ENCODE data around the gene LORICRIN.

Gene LORICRIN

DNA sequence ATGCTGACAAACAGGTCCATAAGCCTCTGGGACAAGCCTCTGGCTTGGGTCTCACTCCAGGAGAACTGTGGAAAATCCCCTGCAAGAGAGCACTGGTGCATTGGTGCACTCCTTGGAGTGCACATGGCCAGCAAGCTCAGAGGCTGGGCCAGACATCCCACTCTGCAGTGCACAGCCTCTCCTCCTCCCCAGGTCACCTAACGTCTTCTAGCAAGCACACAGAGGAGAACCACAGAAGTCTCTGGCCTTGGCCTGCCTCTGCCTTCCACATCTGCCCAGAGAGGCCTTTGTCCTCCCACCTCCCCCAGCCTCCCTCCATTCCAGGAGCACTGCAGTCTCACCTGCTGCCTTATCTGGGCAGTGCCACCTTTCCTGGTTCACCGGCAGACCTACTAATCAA lies 49.1 kb downstream of the LORICRIN start:
- TF ChIP-seq GATA3 (IDR thresholded peaks at IDR 0.05; ENCODE audit: low read depth, low read length) (no peak), GATA2 (IDR thresholded peaks at IDR 0.05; ENCODE audit: low read depth, low read length) (no peak)

DNA sequence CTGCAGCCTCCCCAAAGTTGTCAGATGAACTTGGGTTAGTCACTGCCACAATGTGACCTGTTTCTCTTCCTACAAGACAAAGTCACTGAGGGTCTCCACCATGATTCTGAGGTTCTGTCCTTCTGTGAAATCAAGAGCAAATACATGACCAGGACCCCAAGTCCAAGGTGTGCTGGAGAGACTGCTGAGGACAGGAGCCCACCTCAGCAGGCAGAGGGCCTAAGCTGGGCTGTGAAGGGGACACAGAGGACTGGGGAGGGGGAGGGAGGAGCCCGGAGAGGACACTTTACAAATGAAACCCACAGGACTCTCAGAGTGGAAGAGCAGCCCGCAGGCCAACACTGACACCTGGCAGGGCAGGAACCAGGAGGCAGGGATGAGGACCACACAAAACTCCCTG lies 50.0 kb downstream of the LORICRIN start:
- TF ChIP-seq GATA3 (IDR thresholded peaks at IDR 0.05; ENCODE audit: low read depth, low read length) (no peak), GATA2 (IDR thresholded peaks at IDR 0.05; ENCODE audit: low read depth, low read length) (no peak)

DNA sequence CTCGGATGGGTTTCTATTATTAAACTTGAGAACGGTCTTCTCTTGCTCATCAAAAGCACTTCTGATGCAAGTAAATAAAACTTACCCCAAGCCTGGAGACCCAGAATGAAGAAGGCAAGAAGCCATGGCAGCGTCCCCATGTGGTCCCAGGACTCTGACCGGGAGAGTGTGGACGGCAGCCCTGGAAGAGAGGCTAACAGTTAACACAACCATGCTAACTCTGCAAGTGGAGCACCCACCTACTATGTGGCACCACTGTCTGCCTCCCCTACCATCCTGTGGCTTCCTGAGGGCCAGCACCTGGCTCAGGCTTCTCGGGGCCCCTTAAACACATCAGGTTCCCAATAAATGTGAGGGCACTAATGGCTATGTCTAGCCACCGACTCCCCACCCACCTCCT lies 51.0 kb downstream of the LORICRIN start:
- TF ChIP-seq GATA2 (IDR thresholded peaks at IDR 0.05; ENCODE audit: low read depth, low read length) = no peak
- TF ChIP-seq GATA3 (IDR thresholded peaks at IDR 0.05; ENCODE audit: low read depth, low read length) = no peak

All from SH-SY5Y (cell line).